OCI-LY3 (cell line): ENCODE data around the gene TARS1.

Source experiments
- CTCF ChIP-seq: fragments of 200-600, 300-600 bp; sonication (generic); IDR thresholded peaks from 2 replicates; pipeline ENCODE4 v1.5.1; 2014; ENCODE audit warnings: antibody characterized with exemption, low read length, low read depth
- EZH2phosphoT487 ChIP-seq: fragments of 200-600 bp; shearing (Covaris generic); IDR thresholded peaks from 2 replicates; pipeline ENCODE4 v1.6.1; 2018; ENCODE audit warnings: antibody characterized with exemption, mixed run types, low read depth

DNA sequence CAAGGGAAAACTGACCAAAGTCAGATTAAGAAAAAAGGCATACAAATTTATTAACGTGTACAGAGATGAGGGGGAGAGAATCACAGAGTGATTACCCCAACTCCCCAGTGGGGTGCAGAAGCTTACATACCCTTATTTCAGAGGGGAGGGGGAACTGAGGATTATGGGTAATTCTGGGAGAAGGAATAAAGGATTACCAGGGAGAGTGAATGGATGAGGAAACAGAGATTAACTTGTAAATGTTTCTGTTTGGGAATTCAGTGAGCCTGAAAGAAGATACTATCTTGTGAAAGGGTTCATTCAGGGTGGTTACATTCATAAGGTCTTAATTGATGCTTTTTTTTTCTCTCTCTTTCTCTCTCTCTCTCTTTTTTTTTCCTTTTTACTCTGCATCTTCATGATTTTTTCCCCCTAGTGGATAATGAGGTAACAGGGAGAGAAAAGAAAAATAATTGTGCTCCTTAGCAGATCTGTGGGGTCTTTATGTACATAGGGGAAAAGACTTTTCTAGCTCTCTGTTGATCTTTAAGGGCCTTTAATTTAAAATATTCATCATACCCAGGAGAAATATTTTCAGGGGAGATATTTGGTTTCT is 49.4 kb downstream of the TARS1 start:
- TF ChIP-seq CTCF (no peak), EZH2phosphoT487 (no peak)
